SK-N-SH treated with all-trans-retinoic acid at 6 μM for 48 hours (cell line): Measurements from ENCODE around the gene COL5A2.

Experiments
- ATAC-seq: fragments of 200-7000 bp; cut with Tn5 transposase; 3 replicates; pipeline ENCODE4 v1.9.1; 2020; ENCODE audit warnings: mild to moderate bottlenecking, moderate library complexity
- ARNTL ChIP-seq: fragments of 450-650 bp; formaldehyde crosslinking; IDR thresholded peaks from 2 replicates; pipeline ENCODE4 v1.5.0; 2020; ENCODE audit warnings: low read depth, mild to moderate bottlenecking, moderate library complexity, borderline replicate concordance
- BACH2 ChIP-seq: fragments of 250-450 bp; sonication (Bioruptor Pico); IDR thresholded peaks from 2 replicates; pipeline ENCODE4 v1.9.0; 2021; ENCODE audit warnings: mild to moderate bottlenecking, borderline replicate concordance
- CSDC2 ChIP-seq: fragments of 250-450 bp; sonication (Bioruptor Pico); IDR thresholded peaks from 2 replicates; pipeline ENCODE4 v1.5.0; 2020; ENCODE audit warnings: mild to moderate bottlenecking, moderate library complexity
- CSRNP3 ChIP-seq: fragments of 250-450 bp; sonication (Bioruptor Pico); IDR thresholded peaks from 2 replicates; pipeline ENCODE4 v1.5.1; 2021; ENCODE audit warnings: mild to moderate bottlenecking, moderate library complexity
- ESRRG ChIP-seq: fragments of 250-450 bp; sonication (Bioruptor Pico); IDR thresholded peaks from 2 replicates; pipeline ENCODE4 v1.6.1; 2021; ENCODE audit warnings: mild to moderate bottlenecking
- GLIS3 ChIP-seq: fragments of 250-450 bp; sonication (Bioruptor Pico); IDR thresholded peaks from 2 replicates; pipeline ENCODE4 v1.5.0; 2020; ENCODE audit warnings: mild to moderate bottlenecking, moderate library complexity
- ISL1 ChIP-seq: fragments of 250-450 bp; sonication (Bioruptor Pico); IDR thresholded peaks from 2 replicates; pipeline ENCODE4 v2.1.2; 2022; ENCODE audit warnings: mild to moderate bottlenecking, moderate library complexity
- OSR1 ChIP-seq: fragments of 250-450 bp; sonication (Bioruptor Pico); IDR thresholded peaks from 2 replicates; pipeline ENCODE4 v1.8.0; 2022; ENCODE audit warnings: moderate library complexity, mild to moderate bottlenecking, inconsistent platforms
- PATZ1 ChIP-seq: fragments of 250-450 bp; sonication (Bioruptor Pico); IDR thresholded peaks from 2 replicates; pipeline ENCODE4 v1.8.0; 2020; ENCODE audit warnings: mild to moderate bottlenecking, moderate library complexity, borderline replicate concordance
- POU6F1 ChIP-seq: fragments of 250-450 bp; sonication (Bioruptor Pico); IDR thresholded peaks from 2 replicates; pipeline ENCODE4 v1.8.0; 2021; ENCODE audit warnings: low read depth, mild to moderate bottlenecking, moderate library complexity, borderline replicate concordance
- PPARA ChIP-seq: fragments of 250-450 bp; sonication (Bioruptor Pico); IDR thresholded peaks from 2 replicates; pipeline ENCODE4 v1.5.0; 2020; ENCODE audit warnings: mild to moderate bottlenecking, borderline replicate concordance
- RARB ChIP-seq: fragments of 250-450 bp; sonication (Bioruptor Pico); IDR thresholded peaks from 2 replicates; pipeline ENCODE4 v1.8.0; 2021; ENCODE audit warnings: mild to moderate bottlenecking, moderate library complexity
- SNAI2 ChIP-seq: fragments of 250-450 bp; sonication (Bioruptor Pico); IDR thresholded peaks from 2 replicates; pipeline ENCODE4 v1.5.0; 2020; ENCODE audit warnings: mild to moderate bottlenecking, moderate library complexity
- TCF4 ChIP-seq: fragments of 250-450 bp; sonication (Bioruptor Pico); IDR thresholded peaks from 2 replicates; pipeline ENCODE4 v1.8.0; 2021; ENCODE audit warnings: mild to moderate bottlenecking, moderate library complexity, borderline replicate concordance
- TOX ChIP-seq: fragments of 250-450 bp; sonication (Bioruptor Pico); IDR thresholded peaks from 2 replicates; pipeline ENCODE4 v1.8.0; 2021; ENCODE audit warnings: mild to moderate bottlenecking, moderate library complexity, borderline replicate concordance
- ZC3H10 ChIP-seq: fragments of 250-450 bp; sonication (Bioruptor Pico); IDR thresholded peaks from 2 replicates; pipeline ENCODE4 v1.5.1; 2021; ENCODE audit warnings: mild to moderate bottlenecking, moderate library complexity
- ZFP3 ChIP-seq: fragments of 250-450 bp; sonication (Bioruptor Pico); IDR thresholded peaks from 2 replicates; pipeline ENCODE4 v1.5.0; 2020; ENCODE audit warnings: mild to moderate bottlenecking, moderate library complexity
- ZFP30 ChIP-seq: fragments of 450-650 bp; formaldehyde crosslinking; IDR thresholded peaks from 2 replicates; pipeline ENCODE4 v1.5.0; 2022; ENCODE audit warnings: mild to moderate bottlenecking, moderate library complexity
- ZNF565 ChIP-seq: fragments of 450-650 bp; formaldehyde crosslinking; conservative IDR thresholded peaks from 2 replicates; pipeline ENCODE4 v1.5.0; 2020; ENCODE audit warnings: low read depth, mild to moderate bottlenecking, moderate library complexity
- ZNF70 ChIP-seq: fragments of 450-650 bp; formaldehyde crosslinking; IDR thresholded peaks from 2 replicates; pipeline ENCODE4 v1.5.0; 2020; ENCODE audit warnings: mild to moderate bottlenecking, moderate library complexity
- ZNF8 ChIP-seq: fragments of 450-650 bp; formaldehyde crosslinking; IDR thresholded peaks from 2 replicates; pipeline ENCODE4 v1.5.0; 2020; ENCODE audit warnings: mild to moderate bottlenecking, moderate library complexity

The COL5A2 gene

GRCh38 chr2:189151906-189152305 is 27.7 kb downstream of the COL5A2 start:
- TF ChIP-seq SNAI2 (no peak), ZC3H10 (CRISPR knock-in tag) (no peak), CSDC2 (CRISPR knock-in tag) (no peak), ZFP30 (CRISPR knock-in tag) (no peak), POU6F1 (no peak), TCF4 (no peak)
- ATAC-seq, result no peak

- peak; percentile 66 for ATAC-seq
- no peak for TF ChIP-seq CSDC2 (CRISPR knock-in tag)
- peak; percentile 68; the same call in 1 of the 2 replicates for TF ChIP-seq ZC3H10 (CRISPR knock-in tag)
- peak; percentile 59; the same call in 1 of the 2 replicates for TF ChIP-seq TOX
- TF ChIP-seq, all 23 proteins: peak for 2
Measured at GRCh38 chr2:189150033-189150432, 29.5 kb downstream of the COL5A2 start.

- no peak for ATAC-seq
- no peak for TF ChIP-seq ISL1
- TF ChIP-seq PPARA (CRISPR knock-in tag), result no peak
Measured at GRCh38 chr2:189147989-189148388, 31.6 kb downstream of the COL5A2 start.

GRCh38 chr2:189147361-189147760 is 32.2 kb downstream of the COL5A2 start:
- ATAC-seq, result no peak
- TF ChIP-seq SNAI2, result no peak
- TF ChIP-seq ZFP30 (CRISPR knock-in tag), result no peak
- no peak for TF ChIP-seq ZNF565 (CRISPR knock-in tag)
- TF ChIP-seq BACH2 (CRISPR knock-in tag), result no peak
- no peak for TF ChIP-seq GLIS3
- no peak for TF ChIP-seq CSRNP3 (CRISPR knock-in tag)
- TF ChIP-seq ESRRG (CRISPR knock-in tag), result no peak
- TF ChIP-seq TOX, result no peak
- TF ChIP-seq ZNF8 (CRISPR knock-in tag), result no peak
- TF ChIP-seq TCF4, result no peak
- TF ChIP-seq RARB (CRISPR knock-in tag), result no peak

GRCh38 chr2:189146553-189146952 is 33.0 kb downstream of the COL5A2 start:
- TF ChIP-seq ISL1 (peak; percentile 32), ZNF565 (CRISPR knock-in tag) (no peak)
- peak; percentile 56 for ATAC-seq

- no peak for TF ChIP-seq ZNF70 (CRISPR knock-in tag)
- no peak for TF ChIP-seq ZFP30 (CRISPR knock-in tag)
- TF ChIP-seq RARB (CRISPR knock-in tag), result no peak
- TF ChIP-seq ZFP3 (CRISPR knock-in tag), result no peak
- no peak for TF ChIP-seq ZNF8 (CRISPR knock-in tag)
- TF ChIP-seq ZC3H10 (CRISPR knock-in tag), result no peak
- no peak for TF ChIP-seq ESRRG (CRISPR knock-in tag)
- no peak for TF ChIP-seq CSDC2 (CRISPR knock-in tag)
- no peak for TF ChIP-seq PATZ1 (CRISPR knock-in tag)
- TF ChIP-seq CSRNP3 (CRISPR knock-in tag), result no peak
- TF ChIP-seq ZNF565 (CRISPR knock-in tag), result no peak
- TF ChIP-seq POU6F1, result no peak
- TF ChIP-seq ISL1, result no peak
- TF ChIP-seq OSR1 (CRISPR knock-in tag), result no peak
- no peak for TF ChIP-seq ARNTL (CRISPR knock-in tag)
- ATAC-seq, result peak; percentile 45; the same call in 2 of the 3 replicates
Measured at GRCh38 chr2:189144700-189145211, 34.8 kb downstream of the COL5A2 start.
